Left ventricle myocardium inferior (tissue), 1 donor: ENCODE results near the gene IFT57. TPM values are rescaled to one million over a fixed set of nuclear protein-coding genes. Genes with fewer than 3 reads are reported as not detected.

Source experiments
- DNase-seq: peaks from one replicate; pipeline ENCODE4 v3.0.0-alpha.2; 2020
- H3K27ac ChIP-seq: fragments of 200-600 bp; replicated peaks from 2 replicates; pipeline ENCODE4 v1.8.0; 2021
- H3K27me3 ChIP-seq: fragments of 200-600 bp; 2 replicates; pipeline ENCODE4 v1.8.0; 2021; ENCODE audit warnings: low read depth
- H3K36me3 ChIP-seq: fragments of 200-600 bp; 2 replicates; pipeline ENCODE4 v1.8.0; 2021
- H3K4me1 ChIP-seq: fragments of 200-600 bp; 2 replicates; pipeline ENCODE4 v1.8.0; 2021
- H3K4me3 ChIP-seq: fragments of 200-600 bp; 2 replicates; pipeline ENCODE4 v1.8.0; 2021; ENCODE audit warnings: mild to moderate bottlenecking, moderate library complexity
- H3K9me3 ChIP-seq: fragments of 200-600 bp; replicated peaks from 2 replicates; pipeline ENCODE4 v1.8.0; 2021
- intact Hi-C: fragments of 100-400 bp; cut with micrococcal nuclease; formaldehyde crosslinking; loops from one replicate; pipeline ENCODE4 v1.11.0; 2022
- total RNA-seq: library from RNA; stranded (reverse); fragmentation: NEBNext Ultra II Directional; extraction: Animal tissue kit (Norgen Biotek cat#: 25700); gene quantifications from one replicate; pipeline ENCODE4 v1.2.1, GENCODE V29; 2021
- TF ChIP-seq, protein P1 (sequence below): fragments of 200-600 bp; IDR thresholded peaks from 2 replicates; pipeline ENCODE4 v1.8.0; 2021; ENCODE audit warnings: antibody characterized with exemption, mild to moderate bottlenecking, borderline replicate concordance
- donor health status: DM: no; HTN: yes; CAD: no; lungs with severe emphysema.

IFT57 gene
- total RNA-seq, 1 donor from 2014 or later = 22.6 TPM

DNA sequence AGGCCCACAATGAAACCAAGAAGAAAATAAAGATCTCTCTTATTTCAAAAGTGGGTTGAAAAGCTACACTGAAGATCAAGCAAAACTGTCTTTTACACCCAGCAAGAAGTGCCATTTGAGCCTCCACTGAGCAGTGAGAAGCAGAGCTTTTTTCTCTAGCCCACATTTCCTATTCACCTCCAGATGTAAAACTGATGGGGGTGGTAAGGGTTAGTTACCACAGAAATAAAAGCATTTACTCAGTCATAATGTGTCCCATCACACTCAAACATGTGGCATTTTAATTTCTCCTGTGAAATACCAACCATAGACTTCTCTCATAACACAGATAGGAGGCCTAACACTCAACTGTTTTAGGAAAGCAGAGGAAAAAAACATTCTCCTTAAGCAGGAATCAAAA lies 21.0 kb downstream of the IFT57 start:
- no peak overlapping the region for H3K4me3 ChIP-seq
- no peaks in the 10 kb centered on the region for H3K36me3 ChIP-seq
- H3K9me3 ChIP-seq = no peaks in the 10 kb centered on the region
- H3K27ac ChIP-seq = no peak overlapping the region
- no peak for DNase-seq
- TF ChIP-seq, protein P1, sequence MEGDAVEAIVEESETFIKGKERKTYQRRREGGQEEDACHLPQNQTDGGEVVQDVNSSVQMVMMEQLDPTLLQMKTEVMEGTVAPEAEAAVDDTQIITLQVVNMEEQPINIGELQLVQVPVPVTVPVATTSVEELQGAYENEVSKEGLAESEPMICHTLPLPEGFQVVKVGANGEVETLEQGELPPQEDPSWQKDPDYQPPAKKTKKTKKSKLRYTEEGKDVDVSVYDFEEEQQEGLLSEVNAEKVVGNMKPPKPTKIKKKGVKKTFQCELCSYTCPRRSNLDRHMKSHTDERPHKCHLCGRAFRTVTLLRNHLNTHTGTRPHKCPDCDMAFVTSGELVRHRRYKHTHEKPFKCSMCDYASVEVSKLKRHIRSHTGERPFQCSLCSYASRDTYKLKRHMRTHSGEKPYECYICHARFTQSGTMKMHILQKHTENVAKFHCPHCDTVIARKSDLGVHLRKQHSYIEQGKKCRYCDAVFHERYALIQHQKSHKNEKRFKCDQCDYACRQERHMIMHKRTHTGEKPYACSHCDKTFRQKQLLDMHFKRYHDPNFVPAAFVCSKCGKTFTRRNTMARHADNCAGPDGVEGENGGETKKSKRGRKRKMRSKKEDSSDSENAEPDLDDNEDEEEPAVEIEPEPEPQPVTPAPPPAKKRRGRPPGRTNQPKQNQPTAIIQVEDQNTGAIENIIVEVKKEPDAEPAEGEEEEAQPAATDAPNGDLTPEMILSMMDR = no peak
- intact Hi-C loops = no loop called here
- H3K27me3 ChIP-seq = no peaks in the 10 kb centered on the region
- H3K4me1 ChIP-seq = no peaks in the 10 kb centered on the region

DNA sequence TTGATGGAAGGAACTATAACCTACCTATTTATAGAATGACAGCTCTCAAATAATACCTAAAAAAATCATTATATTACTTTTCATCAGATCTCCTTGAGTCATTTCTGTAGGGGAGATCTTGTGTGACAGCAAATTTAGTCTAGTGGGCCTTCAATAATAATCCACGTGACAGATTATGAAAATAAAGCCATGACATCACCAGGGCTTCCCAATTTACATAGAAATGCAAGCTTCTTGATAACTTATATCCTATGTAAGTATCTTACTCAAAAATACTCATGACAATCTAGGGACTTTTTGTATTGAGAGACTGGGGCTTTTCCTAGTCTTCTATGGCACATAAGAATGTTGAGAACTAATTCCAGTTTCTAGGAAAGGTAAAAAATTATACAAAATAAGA lies 21.6 kb downstream of the IFT57 start:
- H3K36me3 ChIP-seq = no peaks in the 10 kb centered on the region
- no peak for DNase-seq
- TF ChIP-seq, protein P1 = no peak
- H3K27ac ChIP-seq = no peak overlapping the region
- no peak overlapping the region for H3K4me3 ChIP-seq
- H3K27me3 ChIP-seq = no peaks in the 10 kb centered on the region
- no peaks in the 10 kb centered on the region for H3K4me1 ChIP-seq
- no peaks in the 10 kb centered on the region for H3K9me3 ChIP-seq
- intact Hi-C loops = no loop called here

DNA sequence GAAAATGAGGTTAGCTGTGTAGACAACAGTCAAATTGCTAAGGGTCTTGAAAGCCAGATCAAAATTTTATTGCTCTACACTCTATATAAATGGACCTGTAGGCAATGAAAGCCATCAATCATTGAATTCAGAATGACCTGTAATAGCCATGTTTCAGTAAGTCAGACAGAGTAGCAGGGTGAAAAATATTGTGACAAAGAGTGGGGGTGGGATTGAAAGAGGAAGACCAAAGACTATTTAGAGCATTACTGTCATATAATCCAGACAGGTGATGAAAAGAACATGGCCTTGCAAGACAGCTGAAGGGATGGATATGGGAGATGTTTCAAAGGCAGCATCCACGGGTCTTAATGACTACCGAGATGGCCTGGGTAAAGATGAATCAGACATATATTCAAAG lies 22.2 kb downstream of the IFT57 start:
- Histone ChIP-seq H3K27ac (no peak overlapping the region), H3K4me3 (no peak overlapping the region), H3K27me3 (no peaks in the 10 kb centered on the region), H3K4me1 (no peaks in the 10 kb centered on the region), H3K36me3 (no peaks in the 10 kb centered on the region), H3K9me3 (peaks cover 4% of the 10 kb centered on the region)
- TF ChIP-seq, protein P1 = no peak
- no peak for DNase-seq
- intact Hi-C loops = no loop called here

DNA sequence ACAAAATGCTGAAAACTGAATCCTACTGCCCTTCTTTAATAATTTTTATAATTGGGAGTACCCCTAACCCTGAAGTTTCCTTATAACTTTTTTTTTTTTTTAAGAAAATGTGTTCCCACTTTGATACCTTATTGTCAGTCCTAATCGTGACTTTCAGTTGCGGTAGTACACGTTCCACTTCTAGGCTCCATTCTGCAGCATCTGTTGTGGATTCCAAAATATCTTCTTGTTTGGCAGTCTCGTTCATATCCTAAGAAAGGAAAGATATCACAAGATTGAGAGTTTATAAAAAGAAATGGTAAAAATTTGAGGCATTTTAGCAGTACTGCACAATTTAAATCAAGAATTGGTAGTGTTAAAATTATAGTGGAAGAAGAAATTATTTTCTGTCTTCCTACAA lies 30.8 kb downstream of the IFT57 start:
- H3K4me3 ChIP-seq = no peak overlapping the region
- TF ChIP-seq, protein P1 = no peak
- H3K4me1 ChIP-seq = no peaks in the 10 kb centered on the region
- peaks cover 13% of the 10 kb centered on the region for H3K9me3 ChIP-seq
- no peak for DNase-seq
- intact Hi-C loops = no loop called here
- no peaks in the 10 kb centered on the region for H3K27me3 ChIP-seq
- peaks cover 38% of the 10 kb centered on the region for H3K36me3 ChIP-seq
- no peak overlapping the region for H3K27ac ChIP-seq

DNA sequence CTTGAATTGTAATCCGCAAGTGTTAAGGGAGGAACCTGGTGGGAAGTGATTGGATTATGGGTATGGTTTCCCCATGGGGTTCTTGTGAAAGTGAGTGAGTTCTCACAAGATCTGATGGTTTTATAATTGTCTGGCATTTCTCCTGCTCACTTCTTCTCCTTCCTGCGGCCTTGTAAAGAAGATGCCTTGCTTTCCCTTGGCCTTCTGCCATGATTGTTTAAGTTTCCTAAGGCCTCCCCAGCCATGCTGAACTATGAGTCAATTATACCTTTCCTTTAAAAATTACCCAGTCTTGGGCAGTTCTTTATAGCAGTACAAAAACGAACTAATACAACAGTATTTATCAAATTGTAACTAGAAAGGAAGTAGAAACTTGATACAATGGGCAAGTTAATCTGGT lies 31.9 kb downstream of the IFT57 start:
- TF ChIP-seq, protein P1 = no peak
- Histone ChIP-seq H3K4me3 (no peak overlapping the region), H3K36me3 (peaks cover 47% of the 10 kb centered on the region)

DNA sequence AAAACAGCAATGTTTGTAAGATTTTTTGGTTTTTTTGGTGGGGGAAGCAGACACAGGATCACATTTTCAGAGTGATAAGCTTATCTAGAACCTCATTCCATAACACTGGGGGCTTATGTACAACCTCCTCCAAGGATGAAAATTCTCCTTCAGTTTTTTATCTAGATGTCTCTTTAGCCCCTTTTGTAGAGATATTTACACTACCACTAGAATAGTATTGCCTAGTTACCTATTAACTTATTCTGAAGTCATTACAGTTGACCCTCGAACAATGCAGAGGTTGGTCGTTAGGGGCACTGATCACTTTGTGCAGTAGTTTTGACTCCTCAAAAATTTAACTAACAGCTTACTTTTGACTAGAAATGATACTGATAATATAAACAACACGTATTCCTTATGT lies 32.8 kb downstream of the IFT57 start:
- intact Hi-C loops = no loop called here
- H3K36me3 ChIP-seq = peaks cover 55% of the 10 kb centered on the region
- no peak overlapping the region for H3K4me3 ChIP-seq

More for the DNA sequence above, 31.9 kb downstream of the IFT57 start:
- H3K27me3 ChIP-seq = no peaks in the 10 kb centered on the region
- DNase-seq = no peak
- intact Hi-C loops = no loop called here
- no peak overlapping the region for H3K27ac ChIP-seq
- no peaks in the 10 kb centered on the region for H3K4me1 ChIP-seq
- peaks cover 17% of the 10 kb centered on the region for H3K9me3 ChIP-seq

More for the DNA sequence above, 32.8 kb downstream of the IFT57 start:
- no peak for DNase-seq
- no peaks in the 10 kb centered on the region for H3K4me1 ChIP-seq
- H3K9me3 ChIP-seq = peaks cover 15% of the 10 kb centered on the region
- H3K27me3 ChIP-seq = no peaks in the 10 kb centered on the region
- no peak overlapping the region for H3K27ac ChIP-seq
- TF ChIP-seq, protein P1 = no peak
